SIG-M5 treated with dmso at 0.1 percent for 504 hours (cell line): ENCODE data around the gene PPP2R2B.

ENCODE experiments used
- DNase-seq: peaks from one replicate; lab custom pipeline; 2025; ENCODE audit not compliant: unreplicated experiment; lab: John Stamatoyannopoulos, UW

PPP2R2B gene

GRCh38 chr5:146878476-146879172 is at the start of gene PPP2R2B:
Gene PPP2R2B (minus strand): TSS chr5:146878757.
- no peak for DNase-seq

GRCh38 chr5:146924132-146924531 is 45.6 kb upstream of the PPP2R2B start:
- no peak for DNase-seq

GRCh38 chr5:146921225-146921624 is 42.7 kb upstream of the PPP2R2B start:
- DNase-seq: no peak

GRCh38 chr5:146920351-146920881 is 41.9 kb upstream of the PPP2R2B start:
- no peak for DNase-seq

GRCh38 chr5:146919304-146919703 is 40.7 kb upstream of the PPP2R2B start:
- no peak for DNase-seq

- no peak for DNase-seq
Measured at GRCh38 chr5:146917931-146918330, 39.4 kb upstream of the PPP2R2B start.

- no peak for DNase-seq
Measured at GRCh38 chr5:146912874-146913273, 34.3 kb upstream of the PPP2R2B start.

GRCh38 chr5:146910239-146910638 is 31.7 kb upstream of the PPP2R2B start:
- DNase-seq: no peak

- DNase-seq: no peak
Measured at GRCh38 chr5:146909255-146910068, 30.9 kb upstream of the PPP2R2B start.

GRCh38 chr5:146906803-146907202 is 28.2 kb upstream of the PPP2R2B start:
- no peak for DNase-seq

GRCh38 chr5:146904890-146905289 is 26.3 kb upstream of the PPP2R2B start:
- no peak for DNase-seq

- no peak for DNase-seq
Measured at GRCh38 chr5:146903789-146904188, 25.2 kb upstream of the PPP2R2B start.

- no peak for DNase-seq
Measured at GRCh38 chr5:146902471-146902870, 23.9 kb upstream of the PPP2R2B start.

- DNase-seq: no peak
Measured at GRCh38 chr5:146897061-146897460, 18.5 kb upstream of the PPP2R2B start.

- DNase-seq: no peak
Measured at GRCh38 chr5:146894753-146895521, 16.4 kb upstream of the PPP2R2B start.

- no peak for DNase-seq
Measured at GRCh38 chr5:146893991-146894390, 15.4 kb upstream of the PPP2R2B start.

- no peak for DNase-seq
Measured at GRCh38 chr5:146892231-146892630, 13.7 kb upstream of the PPP2R2B start.

- no peak for DNase-seq
Measured at GRCh38 chr5:146891511-146891910, 13.0 kb upstream of the PPP2R2B start.

GRCh38 chr5:146890731-146891440 is 12.3 kb upstream of the PPP2R2B start:
- DNase-seq: no peak

- DNase-seq: no peak
Measured at GRCh38 chr5:146890066-146890465, 11.5 kb upstream of the PPP2R2B start.

GRCh38 chr5:146889169-146889568 is 10.6 kb upstream of the PPP2R2B start:
- no peak for DNase-seq
